Measurements from ENCODE around the gene TP53I13.

Gene TP53I13

GRCh38 chr17:29567554-29568330 is 759 bp upstream of the TP53I13 start:
- no peak for DNase-seq (ENCODE audit: low read depth)

GRCh38 chr17:29569245-29569950 is 897 bp downstream of the TP53I13 start:
- DNase-seq (ENCODE audit: low read depth): no peak

- DNase-seq (ENCODE audit: low read depth): no peak
Measured at GRCh38 chr17:29570521-29570920, 2.0 kb downstream of the TP53I13 start.

GRCh38 chr17:29571486-29571882 is 3.0 kb downstream of the TP53I13 start:
- DNase-seq (ENCODE audit: low read depth): no peak

- DNase-seq (ENCODE audit: low read depth): no peak
Measured at GRCh38 chr17:29571883-29572681, 3.6 kb downstream of the TP53I13 start.

- no peak for DNase-seq (ENCODE audit: low read depth)
Measured at GRCh38 chr17:29572691-29573557, 4.4 kb downstream of the TP53I13 start.

- no peak for DNase-seq (ENCODE audit: low read depth)
Measured at GRCh38 chr17:29573558-29573869, 5.0 kb downstream of the TP53I13 start.

- no peak for DNase-seq (ENCODE audit: low read depth)
Measured at GRCh38 chr17:29573871-29574731, 5.6 kb downstream of the TP53I13 start.

- no peak for DNase-seq (ENCODE audit: low read depth)
Measured at GRCh38 chr17:29574732-29575510, 6.4 kb downstream of the TP53I13 start.

- DNase-seq (ENCODE audit: low read depth): no peak
Measured at GRCh38 chr17:29575511-29576213, 7.2 kb downstream of the TP53I13 start.

GRCh38 chr17:29576214-29577000 is 7.9 kb downstream of the TP53I13 start:
- DNase-seq (ENCODE audit: low read depth): no peak

GRCh38 chr17:29577001-29577370 is 8.5 kb downstream of the TP53I13 start:
- DNase-seq (ENCODE audit: low read depth): no peak

- DNase-seq (ENCODE audit: low read depth): no peak
Measured at GRCh38 chr17:29577385-29578211, 9.1 kb downstream of the TP53I13 start.

- DNase-seq (ENCODE audit: low read depth): no peak
Measured at GRCh38 chr17:29578626-29579485, 10.4 kb downstream of the TP53I13 start.

- DNase-seq (ENCODE audit: low read depth): peak; percentile 68
Measured at GRCh38 chr17:29579866-29580771, 11.6 kb downstream of the TP53I13 start.

Data from stimulated activated CD8-positive, alpha-beta memory T cell treated with anti-CD3 and anti-CD28 coated beads, Interleukin-15, amount 100 ng/mL, for 24 hours (primary cell).